GM19239 (cell line): ENCODE measurements around the gene TTLL1.
A peak's percentile ranks its signal among the peaks of the same experiment; 100 is the strongest.
"Not testable (repeated sequence)": the region's sequence is repeated elsewhere in the genome, so short reads cannot be mapped to it uniquely, and the experiment has no call there.

Experiments
- DNase-seq: peaks from one replicate; pipeline ENCODE4 v3.0.0; 2011; ENCODE audit warnings: low spot score; ENCODE audit not compliant: insufficient read length
- FAIRE-seq: peaks from 2 replicates; lab custom pipeline; 2011; peaks lifted over from hg19 to GRCh38; lab: Jason Lieb, UNC

Gene TTLL1

GRCh38 chr22:43079742-43080141 is 9.4 kb downstream of the TTLL1 start:
- no peak for FAIRE-seq
- DNase-seq: no peak

- DNase-seq: no peak
- FAIRE-seq: no peak
Observed at GRCh38 chr22:43078522-43078921, 10.7 kb downstream of the TTLL1 start.

GRCh38 chr22:43077121-43077877 is 11.9 kb downstream of the TTLL1 start:
- DNase-seq (no peak), FAIRE-seq (no peak)

GRCh38 chr22:43066844-43067385 is 22.3 kb downstream of the TTLL1 start:
- no peak for DNase-seq
- no peak for FAIRE-seq

GRCh38 chr22:43066134-43066533 is 23.1 kb downstream of the TTLL1 start:
- FAIRE-seq (no peak), DNase-seq (no peak)

GRCh38 chr22:43060183-43060582 is 29.0 kb downstream of the TTLL1 start:
- FAIRE-seq: no peak
- peak; percentile 46 for DNase-seq

GRCh38 chr22:43057641-43058040 is 31.6 kb downstream of the TTLL1 start:
- FAIRE-seq (no peak), DNase-seq (no peak)

- FAIRE-seq (no peak), DNase-seq (no peak)
Observed at GRCh38 chr22:43053176-43053575, 36.0 kb downstream of the TTLL1 start.

- FAIRE-seq (no peak), DNase-seq (no peak)
Observed at GRCh38 chr22:43050995-43051394, 38.2 kb downstream of the TTLL1 start.

- DNase-seq (no peak), FAIRE-seq (no peak)
Observed at GRCh38 chr22:43047605-43048004, 41.6 kb downstream of the TTLL1 start.

- no peak for DNase-seq
- FAIRE-seq: no peak
Observed at GRCh38 chr22:43044290-43044712, 44.9 kb downstream of the TTLL1 start.

- FAIRE-seq: no peak
- no peak for DNase-seq
Observed at GRCh38 chr22:43042101-43042780, 47.0 kb downstream of the TTLL1 start.

- DNase-seq (no peak), FAIRE-seq (no peak)
Observed at GRCh38 chr22:43039800-43040199, 49.4 kb downstream of the TTLL1 start.

GRCh38 chr22:43038325-43038724 is 50.9 kb downstream of the TTLL1 start:
- FAIRE-seq (no peak), DNase-seq (no peak)

- no peak for DNase-seq
- no peak for FAIRE-seq
Observed at GRCh38 chr22:43036282-43036829, 52.8 kb downstream of the TTLL1 start.

GRCh38 chr22:43035250-43035649 is 53.9 kb downstream of the TTLL1 start:
- no peak for DNase-seq
- no peak for FAIRE-seq

- DNase-seq: no peak
- FAIRE-seq: no peak
Observed at GRCh38 chr22:43031617-43032016, 57.6 kb downstream of the TTLL1 start.

- DNase-seq: no peak
- no peak for FAIRE-seq
Observed at GRCh38 chr22:43018615-43019014, 70.6 kb downstream of the TTLL1 start.

- FAIRE-seq: no peak
- no peak for DNase-seq
Observed at GRCh38 chr22:43017525-43018460, 71.4 kb downstream of the TTLL1 start.

- FAIRE-seq, DNase-seq: not testable (repeated sequence)
Observed at GRCh38 chr22:43016150-43016549, 73.0 kb downstream of the TTLL1 start.
